Epithelial cell of esophagus (primary cell): ENCODE measurements around the gene STT3B.
"Not testable (repeated sequence)": the region's sequence is repeated elsewhere in the genome, so short reads cannot be mapped to it uniquely, and the experiment has no call there.

Source experiments
- DNase-seq: peaks from one replicate; pipeline ENCODE4 v3.0.0; 2010; ENCODE audit warnings: low read depth
- H3K4me3 ChIP-seq: 2 replicates; pipeline ENCODE4 v1.5.1; 2011; ENCODE audit warnings: mild to moderate bottlenecking, low read length, control low read depth
- CTCF ChIP-seq: IDR thresholded peaks from 2 replicates; pipeline ENCODE4 v1.5.1; 2011; ENCODE audit warnings: low read depth, mild to moderate bottlenecking, low read length, control low read depth, inconsistent platforms; ENCODE audit not compliant: insufficient read depth; ENCODE audit errors: missing control alignments

STT3B gene

GRCh38 chr3:31589228-31589627 is 56.5 kb downstream of the STT3B start:
- TF ChIP-seq CTCF, result no peak
- no peak overlapping the region for H3K4me3 ChIP-seq
- no peak for DNase-seq

- no peak overlapping the region for H3K4me3 ChIP-seq
- TF ChIP-seq CTCF, result no peak
- no peak for DNase-seq
These were observed 57.9 kb downstream of the STT3B start for GRCh38 chr3:31590650-31591049.

- H3K4me3 ChIP-seq, result no peak overlapping the region
- TF ChIP-seq CTCF, result no peak
- DNase-seq, result no peak
These were observed 60.0 kb downstream of the STT3B start for GRCh38 chr3:31592764-31593163.

GRCh38 chr3:31596176-31596575 is 63.5 kb downstream of the STT3B start:
- no peak for DNase-seq
- H3K4me3 ChIP-seq, result no peak overlapping the region
- no peak for TF ChIP-seq CTCF

- H3K4me3 ChIP-seq, result no peak overlapping the region
- DNase-seq, result no peak
- no peak for TF ChIP-seq CTCF
These were observed 67.7 kb downstream of the STT3B start for GRCh38 chr3:31600431-31600830.

- not testable (repeated sequence) for DNase-seq, H3K4me3 ChIP-seq
These were observed 72.6 kb downstream of the STT3B start for GRCh38 chr3:31605333-31605732.

GRCh38 chr3:31606453-31606852 is 73.7 kb downstream of the STT3B start:
- H3K4me3 ChIP-seq, result no peak overlapping the region
- DNase-seq, result no peak
- TF ChIP-seq CTCF, result no peak
